GM19467 (cell line): ENCODE measurements around the gene NAV1.
"Not testable (repeated sequence)": the region's sequence is repeated elsewhere in the genome, so short reads cannot be mapped to it uniquely, and the experiment has no call there.

Source experiments
- ATAC-seq: cut with Tn5 transposase; IDR thresholded peaks from one replicate; pipeline ENCODE4 v1.9.1; 2021; ENCODE audit warnings: mild to moderate bottlenecking, moderate library complexity; ENCODE audit not compliant: unreplicated experiment

The NAV1 gene

GRCh38 chr1:201562257-201562656 lies 23.3 kb downstream of the NAV1 start:
- ATAC-seq = no peak

GRCh38 chr1:201562659-201563405 lies 23.9 kb downstream of the NAV1 start:
- no peak for ATAC-seq

- no peak for ATAC-seq
Observed at GRCh38 chr1:201563406-201563780, 24.5 kb downstream of the NAV1 start.

GRCh38 chr1:201563941-201564340 lies 25.0 kb downstream of the NAV1 start:
- ATAC-seq = no peak

- no peak for ATAC-seq
Observed at GRCh38 chr1:201565024-201565730, 26.2 kb downstream of the NAV1 start.

GRCh38 chr1:201565771-201566528 lies 27.0 kb downstream of the NAV1 start:
- ATAC-seq = no peak

DNA sequence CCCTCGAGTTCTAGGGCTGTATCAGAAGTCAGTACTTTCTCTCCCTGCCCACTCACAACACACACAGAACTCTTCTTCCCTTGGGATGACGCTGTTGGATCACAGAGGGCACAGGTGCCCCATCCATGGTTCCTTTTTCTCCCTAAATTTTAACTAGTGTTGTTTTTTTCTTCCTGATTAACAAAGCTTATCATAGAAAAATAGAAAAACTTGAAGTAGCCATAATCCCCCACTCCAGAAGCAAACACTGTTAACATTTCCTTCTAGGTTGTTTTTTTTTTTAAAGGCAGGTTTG lies 27.5 kb downstream of the NAV1 start:
- no peak for ATAC-seq

DNA sequence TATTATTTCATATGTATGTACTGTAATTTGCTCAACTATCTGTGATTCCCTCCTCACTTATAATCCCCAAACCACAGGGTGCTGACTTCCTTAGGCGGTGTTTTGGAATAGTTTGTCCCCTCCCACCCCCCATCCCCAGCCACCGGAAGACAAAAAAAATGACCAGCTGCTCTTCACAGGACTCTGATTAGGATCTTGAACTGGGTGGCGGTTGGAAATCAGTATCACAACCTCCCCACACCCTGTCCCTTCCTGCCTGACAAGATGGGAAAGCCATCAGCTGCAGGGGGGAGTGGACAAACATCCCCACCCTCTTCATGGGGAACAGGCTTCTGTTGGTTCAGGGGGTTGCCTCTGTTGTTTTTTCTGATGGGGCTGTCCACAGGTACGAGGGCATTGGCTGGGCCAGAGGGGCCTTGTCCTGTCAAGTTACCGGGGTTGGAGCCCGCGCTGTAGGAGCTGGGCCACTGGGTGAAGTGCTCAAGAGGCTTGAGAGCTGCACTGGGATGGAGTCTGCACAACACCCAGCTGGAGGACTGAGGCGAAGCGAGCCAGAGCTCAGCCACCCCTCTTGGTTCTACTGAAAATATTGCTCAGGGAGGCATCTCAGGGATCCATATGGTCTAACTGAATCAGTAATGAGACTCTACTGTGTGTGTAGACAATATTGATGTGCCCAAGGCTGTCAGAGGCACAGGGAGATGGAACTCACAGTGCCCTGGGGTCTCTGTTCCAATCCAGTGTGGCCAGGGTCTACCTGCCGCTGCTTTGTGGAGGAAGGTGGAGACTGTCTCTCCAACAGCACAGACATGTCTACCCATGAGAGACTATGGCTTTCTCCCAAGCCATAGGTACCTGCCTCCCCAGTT lies 28.2 kb downstream of the NAV1 start:
- no peak for ATAC-seq

- ATAC-seq = no peak
Observed at GRCh38 chr1:201568265-201568664, 29.3 kb downstream of the NAV1 start.

- no peak for ATAC-seq
Observed at GRCh38 chr1:201568859-201569294, 29.9 kb downstream of the NAV1 start.

GRCh38 chr1:201570181-201570885 lies 31.4 kb downstream of the NAV1 start:
- ATAC-seq = no peak

GRCh38 chr1:201570886-201571624 lies 32.1 kb downstream of the NAV1 start:
- ATAC-seq = no peak

GRCh38 chr1:201573030-201573429 lies 34.1 kb downstream of the NAV1 start:
- no peak for ATAC-seq

DNA sequence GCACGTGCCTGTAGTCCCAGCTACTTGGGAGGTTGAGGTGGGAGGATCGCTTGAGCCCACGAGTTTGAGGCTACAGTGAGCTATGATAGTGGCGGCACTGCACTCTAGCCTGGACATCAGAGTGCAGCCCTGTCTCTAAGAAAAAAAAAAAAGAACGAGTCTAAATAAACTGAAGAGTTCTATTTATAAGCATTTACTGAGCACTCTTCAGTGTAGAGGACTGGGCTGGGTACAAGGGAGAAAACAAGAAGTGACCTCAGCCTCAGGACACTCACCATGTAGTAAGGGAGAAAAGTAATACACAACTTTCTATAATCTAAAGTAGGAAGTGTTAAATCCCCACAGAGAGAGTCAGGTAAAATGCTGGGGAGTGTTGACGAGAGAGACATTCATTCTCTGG lies 35.0 kb downstream of the NAV1 start:
- no peak for ATAC-seq

- no peak for ATAC-seq
Observed at GRCh38 chr1:201575912-201576311, 37.0 kb downstream of the NAV1 start.

GRCh38 chr1:201576914-201577313 lies 38.0 kb downstream of the NAV1 start:
- ATAC-seq = no peak

- no peak for ATAC-seq
Observed at GRCh38 chr1:201578008-201578888, 39.3 kb downstream of the NAV1 start.

- not testable (repeated sequence) for ATAC-seq
Observed at GRCh38 chr1:201581371-201581770, 42.4 kb downstream of the NAV1 start.
